ENCODE data around the gene COL26A1.

The COL26A1 gene

GRCh38 chr7:101534873-101535272 is 172.2 kb downstream of the COL26A1 start:
- H3K4me3 ChIP-seq (replicated peaks in 1 of 2; ENCODE audit: low read depth in 2 of 2, low read length in 2 of 2) = no peak overlapping the region
- no peak for DNase-seq (ENCODE audit: low read depth in 2 of 2)
- TF ChIP-seq CTCF (IDR thresholded peaks at IDR 0.05; ENCODE audit: low read depth, low read length) = no peak

GRCh38 chr7:101535351-101535751 is 172.7 kb downstream of the COL26A1 start:
- DNase-seq (ENCODE audit: low read depth in 2 of 2) = no peak
- H3K4me3 ChIP-seq (replicated peaks in 1 of 2; ENCODE audit: low read depth in 2 of 2, low read length in 2 of 2) = no peak overlapping the region
- TF ChIP-seq CTCF (IDR thresholded peaks at IDR 0.05; ENCODE audit: low read depth, low read length) = no peak

GRCh38 chr7:101536232-101536631 is 173.6 kb downstream of the COL26A1 start:
- TF ChIP-seq CTCF (IDR thresholded peaks at IDR 0.05; ENCODE audit: low read depth, low read length) = no peak
- H3K4me3 ChIP-seq (replicated peaks in 1 of 2; ENCODE audit: low read depth in 2 of 2, low read length in 2 of 2) = no peak overlapping the region
- no peak for DNase-seq (ENCODE audit: low read depth in 2 of 2)

GRCh38 chr7:101536668-101537067 is 174.0 kb downstream of the COL26A1 start:
- TF ChIP-seq CTCF (IDR thresholded peaks at IDR 0.05; ENCODE audit: low read depth, low read length) = no peak
- H3K4me3 ChIP-seq (replicated peaks in 1 of 2; ENCODE audit: low read depth in 2 of 2, low read length in 2 of 2) = no peak overlapping the region
- no peak for DNase-seq (ENCODE audit: low read depth in 2 of 2)

GRCh38 chr7:101537205-101537604 is 174.5 kb downstream of the COL26A1 start:
- H3K4me3 ChIP-seq (replicated peaks in 1 of 2; ENCODE audit: low read depth in 2 of 2, low read length in 2 of 2) = no peak overlapping the region
- DNase-seq (ENCODE audit: low read depth in 2 of 2) = peak in 1 of 2 donors; percentile 22
- TF ChIP-seq CTCF (IDR thresholded peaks at IDR 0.05; ENCODE audit: low read depth, low read length) = no peak

GRCh38 chr7:101537935-101538595 is 175.4 kb downstream of the COL26A1 start:
- no peak for DNase-seq (ENCODE audit: low read depth in 2 of 2)
- H3K4me3 ChIP-seq (replicated peaks in 1 of 2; ENCODE audit: low read depth in 2 of 2, low read length in 2 of 2) = no peak overlapping the region
- no peak for TF ChIP-seq CTCF (IDR thresholded peaks at IDR 0.05; ENCODE audit: low read depth, low read length)
